Hematopoietic multipotent progenitor cell treated with erythropoietin and hydrocortisone succinate and interleukin-3 and kit ligand, for 6 days (in vitro differentiated cells): ENCODE data around the gene PSMB5.
"Not testable (repeated sequence)": the region's sequence is repeated elsewhere in the genome, so short reads cannot be mapped to it uniquely, and the experiment has no call there.

Source experiments
- DNase-seq: peaks from one replicate; pipeline ENCODE4 v3.0.0-alpha.2; 2015

PSMB5 gene

GRCh38 chr14:23043145-23043544, 8.4 kb upstream of the PSMB5 start:
- no peak for DNase-seq

- no peak for DNase-seq
Observed at GRCh38 chr14:23042162-23042965, 7.7 kb upstream of the PSMB5 start, which contains the start of gene PSMB11. Gene PSMB11, plus strand, starts transcription at chr14:23042212. Its CDS starts 14 bp downstream, at chr14:23042226.

DNA sequence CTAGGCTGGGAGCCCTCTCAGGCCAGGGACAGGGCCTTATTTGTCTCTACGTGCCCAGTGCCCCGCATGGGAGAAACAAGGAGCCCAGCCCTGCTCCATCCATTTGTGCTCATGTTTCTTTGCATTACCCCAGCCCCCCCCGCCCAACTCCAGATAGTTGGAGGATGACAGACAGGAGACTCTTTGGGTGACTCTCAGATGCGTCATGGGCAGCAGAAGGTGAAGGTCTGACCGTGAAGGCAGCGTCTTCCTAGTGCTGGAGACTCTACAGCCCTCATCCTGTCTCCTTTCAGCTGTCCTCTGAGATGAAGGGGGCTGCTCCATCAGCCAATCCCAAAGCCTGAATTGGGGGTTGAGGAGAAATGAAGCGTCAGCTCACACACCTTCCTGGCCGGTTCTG, 7.0 kb upstream of the PSMB5 start:
- DNase-seq: no peak

- no peak for DNase-seq
Observed at GRCh38 chr14:23040100-23040499, 5.4 kb upstream of the PSMB5 start.

GRCh38 chr14:23035303-23036144, 824 bp upstream of the PSMB5 start:
- no peak for DNase-seq

GRCh38 chr14:23033801-23034497, 751 bp downstream of the PSMB5 start:
- DNase-seq: peak; percentile 48

DNA sequence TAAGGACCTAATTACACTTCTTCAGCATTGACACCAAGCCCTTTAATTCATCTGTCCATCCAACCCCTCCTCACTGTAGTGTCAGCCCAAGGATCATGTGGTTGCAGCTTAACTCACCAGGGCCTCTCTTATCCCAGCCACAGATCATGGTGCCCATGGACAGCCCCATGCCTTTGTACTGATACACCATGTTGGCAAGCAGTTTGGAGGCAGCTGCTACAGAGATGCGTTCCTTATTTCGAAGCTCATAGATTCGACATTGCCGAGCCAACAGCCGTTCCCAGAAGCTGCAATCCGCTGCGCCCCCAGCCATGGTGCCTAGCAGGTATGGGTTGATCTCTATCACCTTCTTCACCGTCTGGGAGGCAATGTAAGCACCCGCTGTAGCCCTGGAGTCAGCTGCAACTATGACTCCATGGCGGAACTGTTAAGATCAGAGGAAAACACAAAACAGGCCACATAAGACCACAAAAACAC, 1.4 kb downstream of the PSMB5 start:
- peak; percentile 51 for DNase-seq

GRCh38 chr14:23030936-23031335, 3.8 kb downstream of the PSMB5 start:
- no peak for DNase-seq

DNA sequence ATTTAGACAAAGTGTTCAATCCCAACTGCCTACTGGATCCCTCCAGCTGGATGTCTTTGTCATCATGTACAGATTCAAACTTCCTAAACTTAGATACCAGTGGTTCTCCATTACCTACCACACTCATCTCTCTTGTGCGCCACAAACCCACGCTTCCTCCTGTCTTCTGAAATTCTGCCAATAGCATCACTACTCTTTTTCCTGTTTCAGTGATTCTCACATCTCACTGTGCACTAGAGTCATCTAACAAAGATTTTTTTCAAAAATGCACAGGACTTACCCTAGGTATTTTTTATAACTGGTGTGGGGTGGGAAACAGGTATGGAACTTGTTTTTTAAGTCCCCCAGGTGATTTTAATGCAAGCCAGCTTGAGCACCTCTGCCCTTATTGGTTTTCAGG, 5.9 kb downstream of the PSMB5 start:
- DNase-seq: no peak

- DNase-seq: no peak
Observed at GRCh38 chr14:23025151-23025814, 9.4 kb downstream of the PSMB5 start.

DNA sequence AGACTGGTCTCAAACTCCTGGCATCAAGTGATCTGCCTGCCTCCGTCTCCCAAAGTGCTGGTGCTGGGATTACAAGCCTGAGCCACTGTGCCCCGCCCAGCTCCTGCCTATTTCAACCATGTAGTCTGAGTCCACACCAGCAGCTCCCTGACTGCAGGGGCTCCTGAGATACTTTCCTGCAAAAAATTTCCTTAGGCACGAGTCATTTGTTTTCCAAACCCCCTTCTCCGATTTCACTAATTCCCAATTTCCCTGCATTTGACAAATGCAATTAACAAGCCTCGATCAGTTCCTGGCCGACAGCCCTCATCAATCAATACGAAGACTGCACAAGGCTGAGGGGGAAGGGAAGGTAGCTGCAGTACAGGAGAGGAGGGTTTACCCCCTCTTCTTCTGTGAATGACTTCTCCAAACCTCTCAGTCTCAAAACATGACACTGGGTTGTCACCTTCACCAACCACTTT, 10.1 kb downstream of the PSMB5 start:
- no peak for DNase-seq

GRCh38 chr14:23023795-23024152, 10.9 kb downstream of the PSMB5 start:
- DNase-seq: no peak

- DNase-seq: no peak
Observed at GRCh38 chr14:23023022-23023794, 11.5 kb downstream of the PSMB5 start.

DNA sequence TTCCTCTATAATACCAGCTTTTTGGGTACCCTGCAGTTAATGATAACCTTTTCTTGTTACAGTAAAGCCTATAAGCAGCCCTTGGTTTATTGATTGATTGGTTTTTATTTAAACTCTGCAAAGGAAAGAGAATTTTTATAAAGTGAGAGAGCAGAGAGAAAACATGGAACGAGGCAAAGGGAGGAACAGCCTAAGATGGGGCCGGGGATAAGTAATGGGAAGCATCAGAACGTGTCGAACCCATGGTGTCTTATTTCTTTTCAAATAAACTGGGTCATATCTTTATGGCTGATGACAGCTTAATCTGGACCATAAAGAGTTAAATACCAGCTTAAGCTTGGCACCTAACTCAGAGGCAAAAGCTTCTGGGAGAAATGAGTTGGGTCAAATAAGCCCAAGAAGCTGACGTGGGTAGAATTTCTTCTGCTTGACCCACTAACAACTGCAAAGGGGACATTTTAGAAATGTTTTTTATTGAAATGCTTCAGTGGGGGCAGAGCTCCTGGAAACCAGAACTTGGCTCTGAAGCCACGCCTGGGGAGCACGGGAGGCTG, 12.7 kb downstream of the PSMB5 start:
- DNase-seq: no peak

- DNase-seq: no peak
Observed at GRCh38 chr14:23021434-23021833, 13.3 kb downstream of the PSMB5 start.

GRCh38 chr14:23020143-23021128, 14.3 kb downstream of the PSMB5 start:
- DNase-seq: peak; percentile 87

- no peak for DNase-seq
Observed at GRCh38 chr14:23018107-23018506, 16.6 kb downstream of the PSMB5 start.

DNA sequence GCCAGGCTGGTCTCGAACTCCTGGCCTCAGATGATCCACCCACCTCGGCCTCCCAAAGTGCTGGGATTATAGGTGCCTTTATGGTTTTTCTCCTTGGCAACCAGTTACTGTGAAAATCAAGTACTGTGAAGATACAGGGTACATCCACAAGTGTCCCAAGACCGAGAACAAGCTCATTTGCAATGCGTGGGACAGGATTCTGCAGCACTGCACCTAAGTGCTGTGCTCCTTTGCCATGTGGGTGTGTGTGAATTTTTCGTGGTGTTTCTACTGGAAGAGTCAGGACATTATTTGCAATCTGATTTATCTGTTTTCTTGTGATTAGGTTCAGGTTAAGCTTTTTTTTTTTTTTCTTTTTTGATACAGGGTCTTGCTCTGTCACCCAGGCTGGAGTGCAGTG, 17.6 kb downstream of the PSMB5 start:
- DNase-seq: no peak

DNA sequence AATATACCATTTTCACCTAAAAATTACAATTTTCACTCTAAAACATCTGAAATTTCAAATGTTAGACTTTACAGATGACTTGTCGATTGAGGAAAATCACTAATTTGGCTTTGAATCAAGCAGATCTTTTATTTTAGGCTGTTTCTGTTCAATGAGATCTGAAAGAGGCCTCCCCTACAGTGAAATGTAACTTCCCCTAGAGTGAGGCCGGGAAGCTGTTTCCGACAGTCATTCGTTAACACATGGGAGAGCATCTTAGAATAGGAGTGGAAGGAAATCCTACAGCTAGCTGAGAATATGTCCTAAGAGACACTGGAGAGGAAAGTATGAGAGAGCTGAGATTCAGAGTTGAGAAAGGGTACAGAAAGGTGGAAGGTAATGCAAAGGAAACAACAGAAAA, 19.1 kb downstream of the PSMB5 start:
- DNase-seq: no peak

GRCh38 chr14:23013749-23014054, 21.0 kb downstream of the PSMB5 start:
- not testable (repeated sequence) for DNase-seq
